ENCODE results near the gene ZC3H18.

- TF ChIP-seq BRCA1 (IDR thresholded peaks at IDR 0.05; ENCODE audit: low read depth, low read length) (no peak), POLR2A (IDR thresholded peaks at IDR 0.05; ENCODE audit: low read depth, low read length) (no peak), JUNB (IDR thresholded peaks at IDR 0.05) (no peak), ATF3 (IDR thresholded peaks at IDR 0.05; ENCODE audit: borderline replicate concordance, extremely low read depth, low read depth, low read length) (no peak), RUNX3 (IDR thresholded peaks at IDR 0.05; ENCODE audit: low read length) (no peak), ZZZ3 (IDR thresholded peaks at IDR 0.05; ENCODE audit: control insufficient read depth, insufficient read length, low read depth) (no peak), RFX5 (IDR thresholded peaks at IDR 0.05; ENCODE audit: low read depth, low read length) (no peak), FOXM1 (IDR thresholded peaks at IDR 0.05; ENCODE audit: low read depth, low read length) (no peak), EGR1 (IDR thresholded peaks at IDR 0.05; ENCODE audit: borderline replicate concordance in 1 of 2, low read depth in 2 of 2, low read length in 2 of 2) (no peak), POLR2AphosphoS5 (IDR thresholded peaks at IDR 0.05; ENCODE audit: low read length) (no peak), RAD21 (IDR thresholded peaks at IDR 0.05; ENCODE audit: insufficient read depth, low read depth, low read length) (no peak)
- TF ChIP-seq, protein P1, sequence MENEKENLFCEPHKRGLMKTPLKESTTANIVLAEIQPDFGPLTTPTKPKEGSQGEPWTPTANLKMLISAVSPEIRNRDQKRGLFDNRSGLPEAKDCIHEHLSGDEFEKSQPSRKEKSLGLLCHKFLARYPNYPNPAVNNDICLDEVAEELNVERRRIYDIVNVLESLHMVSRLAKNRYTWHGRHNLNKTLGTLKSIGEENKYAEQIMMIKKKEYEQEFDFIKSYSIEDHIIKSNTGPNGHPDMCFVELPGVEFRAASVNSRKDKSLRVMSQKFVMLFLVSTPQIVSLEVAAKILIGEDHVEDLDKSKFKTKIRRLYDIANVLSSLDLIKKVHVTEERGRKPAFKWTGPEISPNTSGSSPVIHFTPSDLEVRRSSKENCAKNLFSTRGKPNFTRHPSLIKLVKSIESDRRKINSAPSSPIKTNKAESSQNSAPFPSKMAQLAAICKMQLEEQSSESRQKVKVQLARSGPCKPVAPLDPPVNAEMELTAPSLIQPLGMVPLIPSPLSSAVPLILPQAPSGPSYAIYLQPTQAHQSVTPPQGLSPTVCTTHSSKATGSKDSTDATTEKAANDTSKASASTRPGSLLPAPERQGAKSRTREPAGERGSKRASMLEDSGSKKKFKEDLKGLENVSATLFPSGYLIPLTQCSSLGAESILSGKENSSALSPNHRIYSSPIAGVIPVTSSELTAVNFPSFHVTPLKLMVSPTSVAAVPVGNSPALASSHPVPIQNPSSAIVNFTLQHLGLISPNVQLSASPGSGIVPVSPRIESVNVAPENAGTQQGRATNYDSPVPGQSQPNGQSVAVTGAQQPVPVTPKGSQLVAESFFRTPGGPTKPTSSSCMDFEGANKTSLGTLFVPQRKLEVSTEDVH (IDR thresholded peaks at IDR 0.05; ENCODE audit: low read depth, partially characterized antibody), result no peak
- TF ChIP-seq, protein P2, sequence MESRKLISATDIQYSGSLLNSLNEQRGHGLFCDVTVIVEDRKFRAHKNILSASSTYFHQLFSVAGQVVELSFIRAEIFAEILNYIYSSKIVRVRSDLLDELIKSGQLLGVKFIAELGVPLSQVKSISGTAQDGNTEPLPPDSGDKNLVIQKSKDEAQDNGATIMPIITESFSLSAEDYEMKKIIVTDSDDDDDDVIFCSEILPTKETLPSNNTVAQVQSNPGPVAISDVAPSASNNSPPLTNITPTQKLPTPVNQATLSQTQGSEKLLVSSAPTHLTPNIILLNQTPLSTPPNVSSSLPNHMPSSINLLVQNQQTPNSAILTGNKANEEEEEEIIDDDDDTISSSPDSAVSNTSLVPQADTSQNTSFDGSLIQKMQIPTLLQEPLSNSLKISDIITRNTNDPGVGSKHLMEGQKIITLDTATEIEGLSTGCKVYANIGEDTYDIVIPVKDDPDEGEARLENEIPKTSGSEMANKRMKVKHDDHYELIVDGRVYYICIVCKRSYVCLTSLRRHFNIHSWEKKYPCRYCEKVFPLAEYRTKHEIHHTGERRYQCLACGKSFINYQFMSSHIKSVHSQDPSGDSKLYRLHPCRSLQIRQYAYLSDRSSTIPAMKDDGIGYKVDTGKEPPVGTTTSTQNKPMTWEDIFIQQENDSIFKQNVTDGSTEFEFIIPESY (IDR thresholded peaks at IDR 0.05), result no peak
- TF ChIP-seq, protein P3, sequence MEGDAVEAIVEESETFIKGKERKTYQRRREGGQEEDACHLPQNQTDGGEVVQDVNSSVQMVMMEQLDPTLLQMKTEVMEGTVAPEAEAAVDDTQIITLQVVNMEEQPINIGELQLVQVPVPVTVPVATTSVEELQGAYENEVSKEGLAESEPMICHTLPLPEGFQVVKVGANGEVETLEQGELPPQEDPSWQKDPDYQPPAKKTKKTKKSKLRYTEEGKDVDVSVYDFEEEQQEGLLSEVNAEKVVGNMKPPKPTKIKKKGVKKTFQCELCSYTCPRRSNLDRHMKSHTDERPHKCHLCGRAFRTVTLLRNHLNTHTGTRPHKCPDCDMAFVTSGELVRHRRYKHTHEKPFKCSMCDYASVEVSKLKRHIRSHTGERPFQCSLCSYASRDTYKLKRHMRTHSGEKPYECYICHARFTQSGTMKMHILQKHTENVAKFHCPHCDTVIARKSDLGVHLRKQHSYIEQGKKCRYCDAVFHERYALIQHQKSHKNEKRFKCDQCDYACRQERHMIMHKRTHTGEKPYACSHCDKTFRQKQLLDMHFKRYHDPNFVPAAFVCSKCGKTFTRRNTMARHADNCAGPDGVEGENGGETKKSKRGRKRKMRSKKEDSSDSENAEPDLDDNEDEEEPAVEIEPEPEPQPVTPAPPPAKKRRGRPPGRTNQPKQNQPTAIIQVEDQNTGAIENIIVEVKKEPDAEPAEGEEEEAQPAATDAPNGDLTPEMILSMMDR (IDR thresholded peaks at IDR 0.05 in 2 of 3, conservative IDR thresholded peaks at IDR 0.05 in 1 of 3; ENCODE audit: control insufficient read depth in 2 of 3, extremely low read depth in 1 of 3, insufficient read depth in 1 of 3, low read depth in 3 of 3, low read length in 3 of 3), result no peak
These were observed 46.5 kb downstream of the ZC3H18 start for GRCh38 chr16:88616736-88617135.

Data from GM12878 (cell line).